PC-9 (cell line): ENCODE measurements around the gene PAK1IP1. TPM values are rescaled to one million over a fixed set of nuclear protein-coding genes. Genes with fewer than 3 reads are reported as not detected.

Source experiments
- BruUV-seq: library from RNA; stranded (reverse); fragments of 400-500 nt; replicated peaks from 2 replicates; lab custom pipeline; 2021; lab: Mats Ljungman, UMichigan
- CTCF ChIA-PET: fragments of 300-600 bp; sonication (Branson Sonifier 250); formaldehyde crosslinking; loops from one replicate; lab custom pipeline; 2022; ENCODE audit warnings: antibody characterized with exemption; lab: Charles Lee
- POLR2A ChIA-PET: fragments of 300-600 bp; sonication (Branson Sonifier 250); formaldehyde crosslinking; loops from one replicate; lab custom pipeline; 2022; ENCODE audit warnings: antibody characterized with exemption; ENCODE audit not compliant: unreplicated experiment; lab: Charles Lee
- DNase-seq, 2 experiments: peaks; one replicate each; pipeline versions ENCODE4 v3.0.0 to v3.0.0-alpha.2; 2015 to 2022; ENCODE audit warnings: mixed read lengths in 1 of 2
- H2AFZ ChIP-seq: fragments of 200-600 bp; sonication (generic); 2 replicates; pipeline ENCODE4 v1.8.1; 2017; ENCODE audit warnings: antibody characterized with exemption
- H3F3A ChIP-seq: fragments of 200-600 bp; sonication (generic); 2 replicates; pipeline ENCODE4 v1.8.1; 2017; ENCODE audit warnings: antibody characterized with exemption, mild to moderate bottlenecking, low read depth; ENCODE audit not compliant: insufficient read depth
- H3K27ac ChIP-seq: fragments of 200-600 bp; sonication (generic); 2 replicates; pipeline ENCODE4 v1.6.1; 2016; ENCODE audit warnings: mixed run types
- H3K27me3 ChIP-seq: fragments of 200-600 bp; sonication (generic); 2 replicates; pipeline ENCODE4 v1.6.1; 2016; ENCODE audit warnings: low read depth, mixed run types; ENCODE audit not compliant: insufficient read depth
- H3K36me3 ChIP-seq: fragments of 200-600 bp; sonication (generic); 2 replicates; pipeline ENCODE4 v1.6.1; 2016; ENCODE audit warnings: low read depth, mixed run types
- H3K4me1 ChIP-seq: fragments of 200-600 bp; sonication (generic); replicated peaks from 2 replicates; pipeline ENCODE4 v1.6.1; 2016; ENCODE audit warnings: mixed run types; ENCODE audit not compliant: insufficient read depth
- H3K4me2 ChIP-seq: fragments of 200-600 bp; sonication (generic); 2 replicates; pipeline ENCODE4 v1.6.1; 2017; ENCODE audit warnings: mixed run types
- H3K4me3 ChIP-seq: fragments of 200-600 bp; sonication (generic); 2 replicates; pipeline ENCODE4 v1.6.1; 2016; ENCODE audit warnings: mixed run types
- H3K79me2 ChIP-seq: fragments of 200-600 bp; sonication (generic); 2 replicates; pipeline ENCODE4 v1.6.1; 2017; ENCODE audit warnings: low read depth, mixed run types
- H3K9me2 ChIP-seq: fragments of 200-600 bp; sonication (generic); 2 replicates; pipeline ENCODE4 v1.8.1; 2017; ENCODE audit warnings: mild to moderate bottlenecking; ENCODE audit not compliant: insufficient read depth
- H3K9me3 ChIP-seq: fragments of 200-600 bp; sonication (generic); 2 replicates; pipeline ENCODE4 v1.8.1; 2016; ENCODE audit warnings: low read depth; ENCODE audit not compliant: insufficient read depth
- H4K20me1 ChIP-seq: fragments of 200-600 bp; sonication (generic); 2 replicates; pipeline ENCODE4 v1.8.1; 2017; ENCODE audit not compliant: insufficient read depth
- EZH2 ChIP-seq: fragments of 200-600 bp; sonication (generic); IDR thresholded peaks from 2 replicates; pipeline ENCODE4 v1.8.0; 2017; ENCODE audit warnings: antibody characterized with exemption, low read depth
- intact Hi-C: fragments of 100-400 bp; cut with micrococcal nuclease; formaldehyde crosslinking; loops from one replicate; pipeline ENCODE4 v1.10.0; 2022; ENCODE audit not compliant: unreplicated experiment
- total RNA-seq: library from RNA; stranded (reverse); gene quantifications from 2 replicates; pipeline ENCODE4 v1.2.3, GENCODE V29; 2021
- TF ChIP-seq, protein P1 (sequence below): fragments of 200-600 bp; sonication (generic); conservative IDR thresholded peaks from 2 replicates; pipeline ENCODE4 v1.6.1; 2017; ENCODE audit warnings: mixed run types, antibody characterized with exemption, mild to moderate bottlenecking, moderate library complexity

Gene PAK1IP1
- total RNA-seq, 1 experiment from 2014 or later = 15.2 TPM

DNA sequence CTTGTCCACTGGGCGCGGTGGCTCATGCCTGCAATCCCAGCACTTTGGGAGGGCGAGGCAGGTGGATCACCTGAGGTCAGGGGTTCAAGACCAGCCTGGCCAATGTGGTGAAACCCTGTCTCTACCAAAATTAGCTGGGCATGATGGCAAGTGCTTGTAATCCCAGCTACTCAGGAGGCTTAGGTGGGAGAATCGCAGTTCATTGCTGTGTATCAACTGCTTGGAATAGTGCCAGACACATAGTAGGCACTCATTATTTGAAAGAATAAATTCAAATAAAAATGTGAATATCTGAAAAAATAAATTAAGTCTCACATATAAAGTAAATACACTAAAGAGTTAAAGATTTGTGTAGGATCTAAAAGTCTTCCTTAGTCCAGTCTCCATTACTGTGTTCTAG lies 1.9 kb downstream of the PAK1IP1 start:
- no peak for DNase-seq
- ChIA-PET CTCF (no interaction called here), POLR2A (no interaction called here)
- H3K9me3 ChIP-seq = no peaks in the 10 kb centered on the region
- H3K36me3 ChIP-seq = no peaks in the 10 kb centered on the region
- peaks cover 47% of the 10 kb centered on the region for H3K79me2 ChIP-seq
- H3K27ac ChIP-seq = no peak overlapping the region
- H2AFZ ChIP-seq = no peak overlapping the region
- H3K4me2 ChIP-seq = peak overlapping the region; percentile 93
- H3K4me3 ChIP-seq = peak overlapping the region; percentile 98; the same call in 1 of the 2 replicates
- H3F3A ChIP-seq = peaks cover 11% of the 10 kb centered on the region
- BruUV-seq = no TSS peak
- H3K4me1 ChIP-seq = peaks cover 16% of the 10 kb centered on the region
- intact Hi-C loops = loop anchor here (10.0 kb wide), 1 partner anchor 212 kb away; no protein-coding TSS in a partner anchor
- H4K20me1 ChIP-seq = no peaks in the 10 kb centered on the region
- no peaks in the 10 kb centered on the region for H3K27me3 ChIP-seq
- TF ChIP-seq, protein P1, sequence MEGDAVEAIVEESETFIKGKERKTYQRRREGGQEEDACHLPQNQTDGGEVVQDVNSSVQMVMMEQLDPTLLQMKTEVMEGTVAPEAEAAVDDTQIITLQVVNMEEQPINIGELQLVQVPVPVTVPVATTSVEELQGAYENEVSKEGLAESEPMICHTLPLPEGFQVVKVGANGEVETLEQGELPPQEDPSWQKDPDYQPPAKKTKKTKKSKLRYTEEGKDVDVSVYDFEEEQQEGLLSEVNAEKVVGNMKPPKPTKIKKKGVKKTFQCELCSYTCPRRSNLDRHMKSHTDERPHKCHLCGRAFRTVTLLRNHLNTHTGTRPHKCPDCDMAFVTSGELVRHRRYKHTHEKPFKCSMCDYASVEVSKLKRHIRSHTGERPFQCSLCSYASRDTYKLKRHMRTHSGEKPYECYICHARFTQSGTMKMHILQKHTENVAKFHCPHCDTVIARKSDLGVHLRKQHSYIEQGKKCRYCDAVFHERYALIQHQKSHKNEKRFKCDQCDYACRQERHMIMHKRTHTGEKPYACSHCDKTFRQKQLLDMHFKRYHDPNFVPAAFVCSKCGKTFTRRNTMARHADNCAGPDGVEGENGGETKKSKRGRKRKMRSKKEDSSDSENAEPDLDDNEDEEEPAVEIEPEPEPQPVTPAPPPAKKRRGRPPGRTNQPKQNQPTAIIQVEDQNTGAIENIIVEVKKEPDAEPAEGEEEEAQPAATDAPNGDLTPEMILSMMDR = no peak
- TF ChIP-seq EZH2 = no peak
- no peaks in the 10 kb centered on the region for H3K9me2 ChIP-seq

DNA sequence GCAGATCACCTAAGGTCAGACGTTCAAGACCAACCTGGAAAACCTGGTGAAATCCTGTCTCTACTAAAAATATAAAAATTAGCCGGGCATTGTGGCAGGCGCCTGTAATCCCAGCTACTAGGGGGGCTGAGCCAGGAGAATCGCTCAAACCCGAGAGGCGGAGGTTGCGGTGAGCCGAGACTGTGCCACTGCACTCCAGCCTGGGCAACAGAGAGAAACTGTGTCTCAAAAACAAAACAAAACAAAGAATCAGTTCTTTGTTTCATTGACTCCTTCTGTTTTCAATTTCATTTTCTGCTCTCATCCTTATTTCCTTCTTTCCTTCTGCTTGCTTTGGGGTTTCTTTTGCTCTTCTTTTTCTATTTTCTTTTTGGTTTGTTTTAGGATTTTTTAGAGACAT lies 19.2 kb downstream of the PAK1IP1 start:
- Histone ChIP-seq H3K4me1 (no peaks in the 10 kb centered on the region), H3K4me3 (no peak overlapping the region), H2AFZ (no peak overlapping the region), H3K27ac (no peak overlapping the region), H4K20me1 (no peaks in the 10 kb centered on the region), H3K9me3 (no peaks in the 10 kb centered on the region), H3K79me2 (no peaks in the 10 kb centered on the region), H3K9me2 (no peaks in the 10 kb centered on the region), H3K4me2 (no peak overlapping the region), H3K27me3 (no peaks in the 10 kb centered on the region), H3F3A (no peaks in the 10 kb centered on the region), H3K36me3 (no peaks in the 10 kb centered on the region)
- DNase-seq = no peak
- BruUV-seq = no TSS peak
- POLR2A ChIA-PET = no interaction called here
- TF ChIP-seq, protein P1 = no peak
- TF ChIP-seq EZH2 = no peak
- CTCF ChIA-PET = interaction anchor here (0.6 kb wide), 1 partner anchor 55 kb away, joined by 3 read pairs; no protein-coding TSS in a partner anchor
- intact Hi-C loops = no loop called here

DNA sequence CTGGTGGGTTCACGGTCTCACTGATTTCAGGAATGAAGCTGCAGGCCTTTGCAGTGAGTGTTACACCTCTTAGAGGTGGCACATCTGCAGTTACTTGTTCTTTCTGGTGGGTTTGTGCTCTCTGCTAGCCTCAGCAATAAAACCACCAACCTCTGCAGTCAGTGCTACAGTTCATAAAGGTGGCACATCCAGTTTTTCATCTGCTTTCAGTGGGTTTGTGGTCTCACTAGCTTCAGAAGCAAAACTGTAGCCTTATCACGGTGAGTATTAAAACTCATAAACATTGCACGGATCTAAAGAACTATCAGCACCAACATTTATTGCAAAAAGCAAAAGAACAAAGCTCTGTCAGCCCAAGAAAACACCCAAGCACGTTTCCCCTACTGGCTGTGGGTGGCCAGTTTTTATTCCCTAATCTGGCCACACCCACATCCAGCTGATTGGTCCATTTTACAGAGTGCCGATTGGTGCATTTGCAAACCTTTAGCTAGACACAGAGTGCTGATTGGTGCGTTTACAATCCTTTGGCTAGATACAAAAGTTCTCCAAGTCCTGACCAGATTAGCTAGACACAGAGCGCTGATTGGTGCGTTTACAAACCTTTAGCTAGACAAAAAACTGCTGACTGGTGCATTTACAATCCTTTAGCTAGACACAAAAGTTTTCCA lies 24.7 kb downstream of the PAK1IP1 start:
- H3F3A ChIP-seq = peaks cover 10% of the 10 kb centered on the region; the same call in 1 of the 2 replicates
- POLR2A ChIA-PET = interaction anchor here (0.6 to 0.7 kb wide), 2 partner anchors 189 to 693 kb away, joined by 4 to 9 read pairs; no protein-coding TSS in a partner anchor
- H3K79me2 ChIP-seq = peaks cover 12% of the 10 kb centered on the region
- 0 out of 2 replicates have a peak, but pooled peaks cover 10% of the 10 kb centered on the region for H3K4me1 ChIP-seq
- H3K36me3 ChIP-seq = no peaks in the 10 kb centered on the region
- H3K4me2 ChIP-seq = peak overlapping the region; percentile 57; the same call in 1 of the 2 replicates
- intact Hi-C loops = no loop called here
- H2AFZ ChIP-seq = peak overlapping the region; percentile 77; the same call in 1 of the 2 replicates
- no peak for TF ChIP-seq EZH2
- TF ChIP-seq, protein P1 = no peak
- CTCF ChIA-PET = no interaction called here
- no peaks in the 10 kb centered on the region for H3K9me3 ChIP-seq
- peak overlapping the region; percentile 53; the same call in 1 of the 2 replicates for H3K4me3 ChIP-seq
- TSS peak; percentile 28 for BruUV-seq
- peak in 1 of 2 experiments; percentile 69 for DNase-seq
- no peak overlapping the region for H3K27ac ChIP-seq
- no peaks in the 10 kb centered on the region for H4K20me1 ChIP-seq
- no peaks in the 10 kb centered on the region for H3K9me2 ChIP-seq
- H3K27me3 ChIP-seq = no peaks in the 10 kb centered on the region
